ENCODE measurements around the gene SWI5. TPM values are rescaled to one million over a fixed set of nuclear protein-coding genes. Genes with fewer than 3 reads are reported as not detected.

The SWI5 gene
- total RNA-seq, 2 experiments from 2014 or later, result 15.2 to 15.5 TPM

GRCh38 chr9:128245421-128246151 is 30.5 kb upstream of the SWI5 start:
- no peak overlapping the region for H3K4me3 Mint-ChIP-seq
- CTCF ChIA-PET, result no interaction called here
- POLR2A ChIA-PET, result no interaction called here
- no peak overlapping the region for H3K27ac Mint-ChIP-seq
- peaks cover 5% of the 10 kb centered on the region for H3K4me1 Mint-ChIP-seq (ENCODE audit: low read depth)
- DNase-seq, result no peak
- no peaks in the 10 kb centered on the region for H3K36me3 Mint-ChIP-seq
- H3K27me3 Mint-ChIP-seq, result peaks cover 16% of the 10 kb centered on the region
- intact Hi-C loops (cut with micrococcal nuclease), result no loop called here
- H3K9me3 Mint-ChIP-seq, result no peaks in the 10 kb centered on the region

GRCh38 chr9:128246471-128246870 is 29.6 kb upstream of the SWI5 start:
- intact Hi-C loops (cut with micrococcal nuclease), result no loop called here
- H3K36me3 Mint-ChIP-seq, result no peaks in the 10 kb centered on the region
- H3K4me3 Mint-ChIP-seq, result no peak overlapping the region
- H3K9me3 Mint-ChIP-seq, result no peaks in the 10 kb centered on the region
- peaks cover 16% of the 10 kb centered on the region for H3K27me3 Mint-ChIP-seq
- H3K27ac Mint-ChIP-seq, result no peak overlapping the region
- POLR2A ChIA-PET, result no interaction called here
- CTCF ChIA-PET, result interaction anchor here (1.0 kb wide), 1 partner anchor 9 kb away, joined by 3 read pairs; no protein-coding TSS in a partner anchor
- no peak for DNase-seq
- peaks cover 9% of the 10 kb centered on the region for H3K4me1 Mint-ChIP-seq (ENCODE audit: low read depth)

GRCh38 chr9:128247226-128247803 is 28.8 kb upstream of the SWI5 start:
- CTCF ChIA-PET, result interaction anchor here (0.9 kb wide), 1 partner anchor 48 kb away, joined by 3 read pairs; no protein-coding TSS in a partner anchor
- peaks cover 17% of the 10 kb centered on the region for H3K27me3 Mint-ChIP-seq

GRCh38 chr9:128249558-128249907 is 26.5 kb upstream of the SWI5 start:
- H3K4me3 Mint-ChIP-seq, result peak overlapping the region; percentile 78
- H3K4me1 Mint-ChIP-seq (ENCODE audit: low read depth), result peaks cover 12% of the 10 kb centered on the region
- CTCF ChIA-PET, result interaction anchor here (1.3 kb wide), 1 partner anchor 49 kb away, joined by 3 read pairs; no protein-coding TSS in a partner anchor
- no peaks in the 10 kb centered on the region for H3K36me3 Mint-ChIP-seq
- H3K9me3 Mint-ChIP-seq, result no peaks in the 10 kb centered on the region
- H3K27me3 Mint-ChIP-seq, result peaks cover 9% of the 10 kb centered on the region
- POLR2A ChIA-PET, result interaction anchor here (0.6 kb wide), 1 partner anchor 763 kb away, joined by 3 read pairs; no protein-coding TSS in a partner anchor
- no peak overlapping the region for H3K27ac Mint-ChIP-seq
- DNase-seq, result no peak
- intact Hi-C loops (cut with micrococcal nuclease), result no loop called here

More at GRCh38 chr9:128247226-128247803, 28.8 kb upstream of the SWI5 start:
- H3K4me3 Mint-ChIP-seq, result no peak overlapping the region
- no peak for DNase-seq
- no peaks in the 10 kb centered on the region for H3K9me3 Mint-ChIP-seq
- intact Hi-C loops (cut with micrococcal nuclease), result no loop called here
- no peaks in the 10 kb centered on the region for H3K36me3 Mint-ChIP-seq
- peaks cover 12% of the 10 kb centered on the region for H3K4me1 Mint-ChIP-seq (ENCODE audit: low read depth)
- no peak overlapping the region for H3K27ac Mint-ChIP-seq
- POLR2A ChIA-PET, result no interaction called here

GRCh38 chr9:128249908-128250838 is 25.9 kb upstream of the SWI5 start:
- peak overlapping the region; percentile 78 for H3K4me3 Mint-ChIP-seq
- ChIA-PET POLR2A (interaction anchor here (0.6 to 1.1 kb wide), 4 partner anchors 31 to 762 kb away, joined by 3 read pairs; no protein-coding TSS in a partner anchor), CTCF (interaction anchor here (0.6 to 1.4 kb wide), 6 partner anchors 32 to 515 kb away, joined by 3 to 6 read pairs (median 4); partner anchors contain the start of gene TOR2A)
- intact Hi-C loops (cut with micrococcal nuclease), result loop anchor here (1.0 to 10.0 kb wide), 5 partner anchors 27 to 91 kb away; partner anchors contain the start of genes CIZ1, COQ4, GOLGA2 and SLC27A4
- H3K27ac Mint-ChIP-seq, result no peak overlapping the region
- peaks cover 12% of the 10 kb centered on the region for H3K4me1 Mint-ChIP-seq (ENCODE audit: low read depth)
- DNase-seq, result peak; percentile 98
- peaks cover 8% of the 10 kb centered on the region for H3K27me3 Mint-ChIP-seq
- H3K9me3 Mint-ChIP-seq, result no peaks in the 10 kb centered on the region
- H3K36me3 Mint-ChIP-seq, result no peaks in the 10 kb centered on the region

GRCh38 chr9:128250839-128251731 is 25.0 kb upstream of the SWI5 start:
- Mint-ChIP-seq H3K4me1 (ENCODE audit: low read depth) (peaks cover 12% of the 10 kb centered on the region), H3K27me3 (peaks cover 2% of the 10 kb centered on the region)

GRCh38 chr9:128251732-128252100 is 24.4 kb upstream of the SWI5 start:
- ChIA-PET POLR2A (interaction anchor here (0.6 kb wide), 1 partner anchor 41 kb away, joined by 3 read pairs; no protein-coding TSS in a partner anchor), CTCF (no interaction called here)
- Mint-ChIP-seq H3K4me1 (ENCODE audit: low read depth) (peaks cover 12% of the 10 kb centered on the region), H3K27ac (no peak overlapping the region), H3K9me3 (no peaks in the 10 kb centered on the region), H3K36me3 (no peaks in the 10 kb centered on the region), H3K27me3 (peaks cover 2% of the 10 kb centered on the region), H3K4me3 (peak overlapping the region; percentile 69)
- intact Hi-C loops (cut with micrococcal nuclease), result loop anchor here (2.0 to 10.0 kb wide), 4 partner anchors 25 to 89 kb away; partner anchors contain the start of genes CIZ1, COQ4, GOLGA2 and SLC27A4
- DNase-seq, result no peak

More at GRCh38 chr9:128250839-128251731, 25.0 kb upstream of the SWI5 start:
- peak; percentile 20 for DNase-seq
- Mint-ChIP-seq H3K9me3 (no peaks in the 10 kb centered on the region), H3K27ac (no peak overlapping the region), H3K4me3 (peak overlapping the region; percentile 69), H3K36me3 (no peaks in the 10 kb centered on the region)
- POLR2A ChIA-PET, result interaction anchor here (0.6 to 1.1 kb wide), 4 partner anchors 32 to 300 kb away, joined by 3 read pairs; no protein-coding TSS in a partner anchor
- CTCF ChIA-PET, result interaction anchor here (0.8 to 1.4 kb wide), 5 partner anchors 33 to 169 kb away, joined by 3 to 6 read pairs (median 5); no protein-coding TSS in a partner anchor
- intact Hi-C loops (cut with micrococcal nuclease), result loop anchor here (1.0 to 10.0 kb wide), 5 partner anchors 26 to 90 kb away; partner anchors contain the start of genes CIZ1, COQ4, GOLGA2 and SLC27A4

- Mint-ChIP-seq H3K27ac (no peak overlapping the region), H3K4me3 (no peak overlapping the region), H3K27me3 (peaks cover 2% of the 10 kb centered on the region), H3K9me3 (no peaks in the 10 kb centered on the region), H3K36me3 (peaks cover 2% of the 10 kb centered on the region), H3K4me1 (ENCODE audit: low read depth) (peaks cover 12% of the 10 kb centered on the region)
- ChIA-PET POLR2A (no interaction called here), CTCF (interaction anchor here (3.4 kb wide), 1 partner anchor 13 kb away, joined by 19 read pairs; no protein-coding TSS in a partner anchor)
- DNase-seq, result no peak
- intact Hi-C loops (cut with micrococcal nuclease), result loop anchor here (10.0 kb wide), 1 partner anchor 58 kb away; the partner anchor contains the start of gene CIZ1
Measured at GRCh38 chr9:128252317-128253139, 23.5 kb upstream of the SWI5 start.

GRCh38 chr9:128253140-128253990 is 22.7 kb upstream of the SWI5 start:
- Mint-ChIP-seq H3K4me1 (ENCODE audit: low read depth) (peaks cover 12% of the 10 kb centered on the region), H3K27me3 (peaks cover 2% of the 10 kb centered on the region), H3K4me3 (no peak overlapping the region), H3K9me3 (no peaks in the 10 kb centered on the region), H3K27ac (no peak overlapping the region), H3K36me3 (peaks cover 6% of the 10 kb centered on the region)
- ChIA-PET CTCF (interaction anchor here (3.4 kb wide), 1 partner anchor 13 kb away, joined by 19 read pairs; no protein-coding TSS in a partner anchor), POLR2A (no interaction called here)
- no peak for DNase-seq
- intact Hi-C loops (cut with micrococcal nuclease), result loop anchor here (10.0 kb wide), 1 partner anchor 59 kb away; the partner anchor contains the start of gene CIZ1

Data from activated CD4-positive, alpha-beta memory T cell treated with anti-CD3 and anti-CD28 coated beads for 36 hours (primary cell).